Measurements from ENCODE around the gene C20orf173. TPM values are rescaled to one million over a fixed set of nuclear protein-coding genes. Genes with fewer than 3 reads are reported as not detected.

C20orf173 gene
- total and polyA plus RNA-seq, 2 of the 13 experiments (the other 11 are each of a cell fraction or from before 2014, with no cell fraction given), result not detected

- TF ChIP-seq HBP1 (CRISPR knock-in tag; IDR thresholded peaks at IDR 0.05; ENCODE audit: low read depth) (0 out of 2 replicates have a peak, but pooled peaks have one; percentile 36), ZBTB49 (CRISPR knock-in tag; IDR thresholded peaks at IDR 0.05; ENCODE audit: borderline replicate concordance) (peak; percentile 20; the same call in 1 of the 2 replicates), SETDB1 (CRISPR knock-in tag; IDR thresholded peaks at IDR 0.05; ENCODE audit: borderline replicate concordance) (no peak), TFAP4 (IDR thresholded peaks at IDR 0.05; ENCODE audit: borderline replicate concordance, low read depth) (0 out of 2 replicates have a peak, but pooled peaks have one; percentile 22), KAT8 (CRISPR knock-in tag; IDR thresholded peaks at IDR 0.05) (peak; percentile 93), ELF3 (CRISPR knock-in tag; IDR thresholded peaks at IDR 0.05) (peak; percentile 90), KAT2B (IDR thresholded peaks at IDR 0.05; ENCODE audit: borderline replicate concordance, low read depth, low read length) (no peak), ZNF616 (CRISPR knock-in tag; IDR thresholded peaks at IDR 0.05; ENCODE audit: low read depth) (no peak), XRCC5 (optimal IDR thresholded peaks at IDR 0.05; ENCODE audit: low read length) (peak; percentile 80), NCOR1 (IDR thresholded peaks at IDR 0.05; ENCODE audit: borderline replicate concordance, low read length) (no peak), NFYC (CRISPR knock-in tag; IDR thresholded peaks at IDR 0.05) (peak; percentile 98), TCF7 (IDR thresholded peaks at IDR 0.05; ENCODE audit: low read depth) (no peak), ARNT2 (CRISPR knock-in tag; IDR thresholded peaks at IDR 0.05; ENCODE audit: low read depth) (peak; percentile 45; the same call in 1 of the 2 replicates), ZNF781 (CRISPR knock-in tag; IDR thresholded peaks at IDR 0.05; ENCODE audit: borderline replicate concordance, not compliant biosample characterization) (peak; percentile 76), TBX3 (IDR thresholded peaks at IDR 0.05; ENCODE audit: borderline replicate concordance) (no peak), RCOR2 (CRISPR knock-in tag; IDR thresholded peaks at IDR 0.05) (no peak), NFIC (IDR thresholded peaks at IDR 0.05; ENCODE audit: low read length) (peak; percentile 74; the same call in 1 of the 2 replicates), ERF (CRISPR knock-in tag; IDR thresholded peaks at IDR 0.05) (peak; percentile 64; the same call in 1 of the 2 replicates), TARDBP (CRISPR knock-in tag; IDR thresholded peaks at IDR 0.05) (no peak), CHD2 (IDR thresholded peaks at IDR 0.05; ENCODE audit: low read depth, low read length) (0 out of 2 replicates have a peak, but pooled peaks have one; percentile 26), TBX2 (CRISPR knock-in tag; IDR thresholded peaks at IDR 0.05; ENCODE audit: borderline replicate concordance) (peak; percentile 36; the same call in 1 of the 2 replicates), POGZ (CRISPR knock-in tag; IDR thresholded peaks at IDR 0.05) (peak; percentile 70; the same call in 1 of the 2 replicates), PHF20 (CRISPR knock-in tag; IDR thresholded peaks at IDR 0.05) (peak; percentile 85), ZNF761 (CRISPR knock-in tag; conservative IDR thresholded peaks at IDR 0.05) (peak; percentile 43; the same call in 1 of the 2 replicates), ZNF275 (CRISPR knock-in tag; IDR thresholded peaks at IDR 0.05; ENCODE audit: borderline replicate concordance) (no peak)
These were observed 10.3 kb upstream of the C20orf173 start (continued) for GRCh38 chr20:35539756-35540212.
